Spleen (tissue), 7 donors: ENCODE data around the gene PIP5K1B.

Experiments used
- POLR2AphosphoS5 ChIP-seq, 3 donors: sonication (generic); formaldehyde crosslinking; IDR thresholded peaks; one replicate each; pipeline ENCODE4 v1.5.1; 2017; ENCODE audit warnings: antibody characterized with exemption in 3 of 3
- TF ChIP-seq, protein P1 (sequence below), 11 experiments: fragments of 200-600 bp in 7 of 11; fragments of 450-650 bp in 4 of 11; sonication (generic) in 4 of 11; IDR thresholded peaks in 8 of 11; conservative IDR thresholded peaks in 3 of 11; 1 replicate in 7 of 11; 2 replicates in 4 of 11; pipeline versions ENCODE4 v1.4.0 to v1.8.0; 2016 to 2021; ENCODE audit warnings: antibody characterized with exemption in 11 of 11, inconsistent platforms in 4 of 11, mild to moderate bottlenecking in 1 of 11
- donor health status: DM: no; HTN: no; CAD: no; lungs with moderate emphysema.
- donor health status: DM: no; HTN: no; CAD: no.
- donor health status: DM: no; HTN: no; CAD: no.

DNA sequence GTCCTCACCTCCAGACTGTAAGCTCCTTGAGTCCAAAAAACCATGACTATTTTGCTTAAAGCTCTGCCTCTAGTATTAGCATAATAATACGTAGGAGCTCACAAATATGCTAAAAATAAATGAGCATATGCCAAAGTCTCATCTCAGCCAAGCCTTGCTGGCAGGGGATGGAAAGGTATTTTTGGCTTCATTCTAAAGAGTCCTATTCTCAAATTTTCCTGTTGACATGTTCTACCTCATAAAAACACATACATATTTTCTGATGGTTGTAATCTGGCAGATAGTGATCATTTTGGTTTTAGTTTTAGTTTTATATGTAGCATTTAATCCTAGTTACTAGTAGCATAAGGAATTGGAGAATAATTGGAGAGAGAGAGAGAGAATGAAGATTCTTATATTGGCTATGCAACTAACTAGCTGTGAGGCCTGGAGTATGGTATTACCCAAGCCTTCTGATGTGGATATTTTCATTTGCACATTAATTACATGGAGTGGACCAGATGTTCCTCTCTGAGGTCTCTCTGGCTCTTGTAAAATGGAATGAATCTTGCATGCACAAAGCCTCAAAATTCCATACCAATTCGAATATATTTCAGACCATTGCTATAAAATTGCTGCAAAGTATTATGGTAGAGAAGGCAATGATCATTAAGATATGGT lies 55.8 kb downstream of the PIP5K1B start:
- no peak for TF ChIP-seq POLR2AphosphoS5 (IDR thresholded peaks at IDR 0.05)
- TF ChIP-seq, protein P1, sequence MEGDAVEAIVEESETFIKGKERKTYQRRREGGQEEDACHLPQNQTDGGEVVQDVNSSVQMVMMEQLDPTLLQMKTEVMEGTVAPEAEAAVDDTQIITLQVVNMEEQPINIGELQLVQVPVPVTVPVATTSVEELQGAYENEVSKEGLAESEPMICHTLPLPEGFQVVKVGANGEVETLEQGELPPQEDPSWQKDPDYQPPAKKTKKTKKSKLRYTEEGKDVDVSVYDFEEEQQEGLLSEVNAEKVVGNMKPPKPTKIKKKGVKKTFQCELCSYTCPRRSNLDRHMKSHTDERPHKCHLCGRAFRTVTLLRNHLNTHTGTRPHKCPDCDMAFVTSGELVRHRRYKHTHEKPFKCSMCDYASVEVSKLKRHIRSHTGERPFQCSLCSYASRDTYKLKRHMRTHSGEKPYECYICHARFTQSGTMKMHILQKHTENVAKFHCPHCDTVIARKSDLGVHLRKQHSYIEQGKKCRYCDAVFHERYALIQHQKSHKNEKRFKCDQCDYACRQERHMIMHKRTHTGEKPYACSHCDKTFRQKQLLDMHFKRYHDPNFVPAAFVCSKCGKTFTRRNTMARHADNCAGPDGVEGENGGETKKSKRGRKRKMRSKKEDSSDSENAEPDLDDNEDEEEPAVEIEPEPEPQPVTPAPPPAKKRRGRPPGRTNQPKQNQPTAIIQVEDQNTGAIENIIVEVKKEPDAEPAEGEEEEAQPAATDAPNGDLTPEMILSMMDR (IDR thresholded peaks at IDR 0.05 in 8 of 11, conservative IDR thresholded peaks at IDR 0.05 in 3 of 11), result no peak
